HEK293 (cell line): Measurements from ENCODE around the gene RTL5.

Source experiments
- CTCF ChIA-PET: fragments of 350-600 bp; formaldehyde crosslinking; extraction: SDS; loops from one replicate; lab custom pipeline; 2021; ENCODE audit warnings: antibody characterized with exemption; lab: Yijun Ruan, JAX
- POLR2A ChIA-PET: fragments of 300-600 bp; formaldehyde crosslinking; extraction: SDS; loops from one replicate; lab custom pipeline; 2020; ENCODE audit warnings: antibody characterized with exemption, inconsistent platforms; lab: Yijun Ruan, JAX
- H3K27ac ChIP-seq: fragments of 200-500 bp; sonication (Bioruptor generic); 2 replicates; pipeline ENCODE4 v1.5.1; 2014; ENCODE audit warnings: low read depth, low read length, control low read depth, inconsistent platforms; ENCODE audit errors: extremely low read depth
- H3K36me3 ChIP-seq, 2 experiments: fragments of 200-500 bp in 1 of 2; sonication (Bioruptor generic) in 1 of 2; 1 replicate in 1 of 2; 2 replicates in 1 of 2; pipeline ENCODE4 v1.5.1; 2014 to 2017; ENCODE audit warnings: inconsistent platforms in 2 of 2, low read length in 2 of 2; ENCODE audit not compliant: control insufficient read depth in 2 of 2, insufficient read depth in 1 of 2
- H3K4me1 ChIP-seq: fragments of 200-500 bp; sonication (Bioruptor generic); 2 replicates; pipeline ENCODE4 v1.5.1; 2014; ENCODE audit warnings: mild to moderate bottlenecking, low read length, inconsistent platforms; ENCODE audit not compliant: control insufficient read depth, insufficient read depth
- H3K4me3 ChIP-seq: 2 replicates; pipeline ENCODE4 v1.5.1; 2011; ENCODE audit warnings: low read depth, mild to moderate bottlenecking, control low read depth, low read length, moderate library complexity
- H3K9me3 ChIP-seq: fragments of 200-500 bp; sonication (Bioruptor generic); 2 replicates; pipeline ENCODE4 v1.5.1; 2014; ENCODE audit warnings: low read depth, low read length, inconsistent platforms; ENCODE audit not compliant: control insufficient read depth, insufficient read depth
- HIC1 ChIP-seq: fragments of 450-650 bp; formaldehyde crosslinking; IDR thresholded peaks from 2 replicates; pipeline ENCODE4 v1.5.1; 2016; ENCODE audit warnings: missing biosample characterization, missing genetic modification characterization
- PRDM10 ChIP-seq: fragments of 450-650 bp; formaldehyde crosslinking; IDR thresholded peaks from 2 replicates; pipeline ENCODE4 v1.5.1; 2016; ENCODE audit warnings: missing biosample characterization, missing genetic modification characterization
- PRDM2 ChIP-seq: fragments of 450-650 bp; formaldehyde crosslinking; IDR thresholded peaks from 2 replicates; pipeline ENCODE4 v1.5.1; 2016; ENCODE audit warnings: missing biosample characterization, missing genetic modification characterization, borderline replicate concordance
- SALL2 ChIP-seq: fragments of 450-650 bp; formaldehyde crosslinking; IDR thresholded peaks from 2 replicates; pipeline ENCODE4 v1.5.0; 2017; ENCODE audit warnings: missing biosample characterization, mild to moderate bottlenecking, missing genetic modification characterization, borderline replicate concordance
- YY2 ChIP-seq: fragments of 450-650 bp; formaldehyde crosslinking; IDR thresholded peaks from 2 replicates; pipeline ENCODE4 v1.5.1; 2016; ENCODE audit warnings: missing biosample characterization, missing genetic modification characterization
- ZBTB8A ChIP-seq: fragments of 450-650 bp; formaldehyde crosslinking; IDR thresholded peaks from 2 replicates; pipeline ENCODE4 v1.5.1; 2016; ENCODE audit warnings: missing biosample characterization, missing genetic modification characterization
- ZNF133 ChIP-seq: fragments of 450-650 bp; formaldehyde crosslinking; IDR thresholded peaks from 2 replicates; pipeline ENCODE4 v1.5.1; 2016; ENCODE audit warnings: missing biosample characterization, missing genetic modification characterization
- ZNF146 ChIP-seq: fragments of 450-650 bp; formaldehyde crosslinking; IDR thresholded peaks from 2 replicates; pipeline ENCODE4 v1.5.1; 2016; ENCODE audit warnings: missing biosample characterization, missing genetic modification characterization
- ZNF18 ChIP-seq: fragments of 450-650 bp; formaldehyde crosslinking; IDR thresholded peaks from 2 replicates; pipeline ENCODE4 v1.5.1; 2016; ENCODE audit warnings: missing biosample characterization, missing genetic modification characterization
- ZNF26 ChIP-seq: fragments of 450-650 bp; formaldehyde crosslinking; IDR thresholded peaks from 2 replicates; pipeline ENCODE4 v1.5.1; 2016; ENCODE audit warnings: missing biosample characterization, missing genetic modification characterization
- ZNF416 ChIP-seq: fragments of 450-650 bp; formaldehyde crosslinking; IDR thresholded peaks from 2 replicates; pipeline ENCODE4 v1.5.1; 2016; ENCODE audit warnings: missing biosample characterization, missing genetic modification characterization
- ZNF449 ChIP-seq: fragments of 450-650 bp; formaldehyde crosslinking; IDR thresholded peaks from 2 replicates; pipeline ENCODE4 v1.5.1; 2017; ENCODE audit warnings: missing biosample characterization, mild to moderate bottlenecking, missing genetic modification characterization, moderate library complexity
- ZNF473 ChIP-seq: fragments of 450-650 bp; formaldehyde crosslinking; IDR thresholded peaks from 2 replicates; pipeline ENCODE4 v1.5.1; 2017; ENCODE audit warnings: missing biosample characterization, missing genetic modification characterization
- ZNF626 ChIP-seq: fragments of 450-650 bp; sonication (Bioruptor Pico); formaldehyde crosslinking; IDR thresholded peaks from 2 replicates; pipeline ENCODE4 v1.5.1; 2018; ENCODE audit warnings: missing biosample characterization, missing genetic modification characterization, inconsistent platforms
- ZNF629 ChIP-seq: fragments of 450-650 bp; formaldehyde crosslinking; IDR thresholded peaks from 2 replicates; pipeline ENCODE4 v1.5.1; 2017; ENCODE audit warnings: missing biosample characterization, missing genetic modification characterization
- ZNF654 ChIP-seq: fragments of 450-650 bp; formaldehyde crosslinking; IDR thresholded peaks from 2 replicates; pipeline ENCODE4 v1.5.1; 2016; ENCODE audit warnings: low read depth, missing biosample characterization, missing genetic modification characterization
- ZNF837 ChIP-seq: fragments of 450-650 bp; formaldehyde crosslinking; IDR thresholded peaks from 2 replicates; pipeline ENCODE4 v1.5.1; 2016; ENCODE audit warnings: missing biosample characterization, missing genetic modification characterization

The RTL5 gene

GRCh38 chrX:72088761-72089160, 43.0 kb downstream of the RTL5 start (continued):
- TF ChIP-seq PRDM2 (tag by site-specific recombination) (no peak), YY2 (tag by site-specific recombination) (no peak), ZNF449 (tag by site-specific recombination) (no peak), ZNF654 (no peak), ZNF26 (tag by site-specific recombination) (no peak), HIC1 (tag by site-specific recombination) (no peak), ZNF629 (no peak), ZNF473 (tag by site-specific recombination) (no peak)
- TF ChIP-seq, all 188 proteins: peak for 0

- Histone ChIP-seq H3K27ac (no peak overlapping the region), H3K4me3 (no peak overlapping the region), H3K9me3 (no peaks in the 10 kb centered on the region; the same call in 1 of the 2 replicates), H3K4me1 (no peaks in the 10 kb centered on the region), H3K36me3 (no peaks in the 10 kb centered on the region)
- ChIA-PET CTCF (interaction anchor here (0.5 to 0.6 kb wide), 3 partner anchors 14 to 1770 kb away, joined by 3 to 4 read pairs (median 3); no protein-coding TSS in a partner anchor), POLR2A (no interaction called here)
- TF ChIP-seq ZNF416 (tag by site-specific recombination) (no peak), ZNF146 (peak; percentile 98)
Measured at GRCh38 chrX:72086995-72087394, 44.7 kb downstream of the RTL5 start.

- no peaks in the 10 kb centered on the region for H3K4me1 ChIP-seq
- H3K9me3 ChIP-seq, result no peaks in the 10 kb centered on the region
- no peak overlapping the region for H3K4me3 ChIP-seq
- ChIA-PET POLR2A (no interaction called here), CTCF (interaction anchor here (1.6 kb wide), 1 partner anchor 62 kb away, joined by 6 read pairs; no protein-coding TSS in a partner anchor)
- no peaks in the 10 kb centered on the region for H3K36me3 ChIP-seq
- no peak overlapping the region for H3K27ac ChIP-seq
- TF ChIP-seq ZBTB8A (tag by site-specific recombination) (no peak), PRDM10 (tag by site-specific recombination) (no peak), ZNF18 (tag by site-specific recombination) (no peak), ZNF133 (tag by site-specific recombination) (no peak), ZNF626 (no peak), ZNF837 (tag by site-specific recombination) (no peak), SALL2 (tag by site-specific recombination) (no peak)
Measured at GRCh38 chrX:72084114-72084513, 47.6 kb downstream of the RTL5 start.
